IMR-90 (cell line): ENCODE results near the gene HGD. TPM values are rescaled to one million over a fixed set of nuclear protein-coding genes. Genes with fewer than 3 reads are reported as not detected.

Experiments
- ATAC-seq: fragments of 200-7000 bp; cut with Tn5 transposase; 2 replicates; pipeline ENCODE4 v1.9.1; 2020; ENCODE audit warnings: low read depth, mild to moderate bottlenecking, moderate library complexity
- BruUV-seq: library from RNA; stranded (reverse); fragments of 400-500 nt; replicated peaks from 2 replicates; lab custom pipeline; 2021; lab: Mats Ljungman, UMichigan
- CTCF ChIA-PET: fragments of 300-600 bp; formaldehyde crosslinking; extraction: SDS; loops from one replicate; lab custom pipeline; 2021; ENCODE audit warnings: antibody characterized with exemption; lab: Yijun Ruan, JAX
- POLR2A ChIA-PET: fragments of 300-600 bp; sonication (Branson Sonifier 250); formaldehyde crosslinking; loops from one replicate; lab custom pipeline; 2022; ENCODE audit warnings: antibody characterized with exemption; ENCODE audit not compliant: unreplicated experiment; lab: Charles Lee
- DNase-seq: peaks from one replicate; pipeline ENCODE4 v3.0.0; 2013
- H2AFZ ChIP-seq: replicated peaks from 2 replicates; pipeline ENCODE3; 2013; ENCODE audit warnings: low read length, mild to moderate bottlenecking; ENCODE audit not compliant: poor library complexity
- H2AK5ac ChIP-seq: 2 replicates; pipeline ENCODE4 v1.6.1; 2013; ENCODE audit warnings: low read depth, low read length, inconsistent platforms
- H2AK9ac ChIP-seq: replicated peaks from 2 replicates; pipeline ENCODE3; 2013; ENCODE audit warnings: mild to moderate bottlenecking, low read depth, low read length, moderate library complexity; ENCODE audit not compliant: poor library complexity
- H2BK120ac ChIP-seq: 2 replicates; pipeline ENCODE4 v1.6.1; 2013; ENCODE audit warnings: low read depth, low read length, inconsistent platforms
- H2BK15ac ChIP-seq: 3 replicates; pipeline ENCODE4 v1.6.1; 2013; ENCODE audit warnings: low read depth, low read length, inconsistent platforms
- H2BK20ac ChIP-seq: 2 replicates; pipeline ENCODE4 v1.6.1; 2013; ENCODE audit warnings: low read depth, mild to moderate bottlenecking, inconsistent platforms, low read length, moderate library complexity
- H2BK5ac ChIP-seq: 2 replicates; pipeline ENCODE4 v1.6.1; 2013; ENCODE audit warnings: mild to moderate bottlenecking, low read depth, low read length, inconsistent platforms; ENCODE audit not compliant: poor library complexity, severe bottlenecking
- H3K14ac ChIP-seq: replicated peaks from 2 replicates; pipeline ENCODE4 v1.6.1; 2013; ENCODE audit warnings: low read depth, low read length, inconsistent platforms
- H3K18ac ChIP-seq: 2 replicates; pipeline ENCODE4 v1.6.1; 2013; ENCODE audit warnings: low read depth, low read length, control low read depth
- H3K23ac ChIP-seq: 2 replicates; pipeline ENCODE4 v1.6.1; 2013; ENCODE audit warnings: low read depth, low read length, inconsistent platforms
- H3K27ac ChIP-seq: 2 replicates; pipeline ENCODE4 v1.5.1; 2013; ENCODE audit warnings: mild to moderate bottlenecking, control low read depth, low read length; ENCODE audit not compliant: insufficient read depth
- H3K27me3 ChIP-seq: 2 replicates; pipeline ENCODE4 v1.6.1; 2013; ENCODE audit warnings: low read length; ENCODE audit not compliant: control insufficient read depth, insufficient read depth
- H3K36me3 ChIP-seq: 2 replicates; pipeline ENCODE4 v1.6.1; 2013; ENCODE audit warnings: low read length, mixed read lengths; ENCODE audit not compliant: control insufficient read depth, insufficient read depth
- H3K4ac ChIP-seq: 2 replicates; pipeline ENCODE4 v1.6.1; 2013; ENCODE audit warnings: low read depth, low read length, inconsistent platforms
- H3K4me1 ChIP-seq: 2 replicates; pipeline ENCODE4 v1.6.1; 2013; ENCODE audit warnings: low read length, mixed read lengths; ENCODE audit not compliant: control insufficient read depth, insufficient read depth
- H3K4me2 ChIP-seq: 2 replicates; pipeline ENCODE4 v1.6.1; 2013; ENCODE audit warnings: low read depth, mild to moderate bottlenecking, control low read depth, low read length, moderate library complexity
- H3K4me3 ChIP-seq: 2 replicates; pipeline ENCODE4 v1.5.1; 2013; ENCODE audit warnings: low read depth, mild to moderate bottlenecking, control low read depth, low read length, moderate library complexity; ENCODE audit not compliant: insufficient read depth
- H3K56ac ChIP-seq: 2 replicates; pipeline ENCODE4 v1.6.1; 2013; ENCODE audit warnings: low read length, inconsistent platforms; ENCODE audit not compliant: insufficient read depth; ENCODE audit errors: extremely low read depth
- H3K79me1 ChIP-seq, 2 experiments: 2 replicates each; pipeline ENCODE4 v1.6.1; 2013; ENCODE audit warnings: low read length in 2 of 2, inconsistent platforms in 1 of 2, low read depth in 1 of 2
- H3K9ac ChIP-seq: 2 replicates; pipeline ENCODE4 v1.6.1; 2013; ENCODE audit warnings: low read depth, low read length, control low read depth
- H3K9me1 ChIP-seq: 2 replicates; pipeline ENCODE4 v1.6.1; 2013; ENCODE audit warnings: low read length, inconsistent platforms; ENCODE audit not compliant: insufficient read depth
- H3K9me3 ChIP-seq: 2 replicates; pipeline ENCODE4 v1.6.1; 2013; ENCODE audit warnings: low read length; ENCODE audit not compliant: control insufficient read depth, insufficient read depth
- H4K20me1 ChIP-seq: 2 replicates; pipeline ENCODE4 v1.6.1; 2013; ENCODE audit warnings: low read length, inconsistent platforms; ENCODE audit not compliant: insufficient read depth
- H4K5ac ChIP-seq: 2 replicates; pipeline ENCODE4 v1.6.1; 2013; ENCODE audit warnings: mild to moderate bottlenecking, low read depth, low read length, control low read depth
- H4K8ac ChIP-seq, 2 experiments: 2 replicates each; pipeline ENCODE4 v1.6.1; 2013; ENCODE audit warnings: low read depth in 2 of 2, low read length in 2 of 2, control low read depth in 1 of 2, inconsistent platforms in 1 of 2
- H4K91ac ChIP-seq: 2 replicates; pipeline ENCODE4 v1.6.1; 2013; ENCODE audit warnings: low read depth, low read length, inconsistent platforms; ENCODE audit not compliant: insufficient read depth
- CEBPB ChIP-seq: IDR thresholded peaks from 2 replicates; pipeline ENCODE4 v1.6.1; 2012; ENCODE audit warnings: low read depth, low read length, improper control_type of control experiment
- USF2 ChIP-seq: fragments of 150-350 bp; IDR thresholded peaks from 2 replicates; pipeline ENCODE4 v1.6.1; 2017; ENCODE audit warnings: mild to moderate bottlenecking, antibody characterized with exemption, low read length, low read depth
- WGBS, 2 experiments: methylation state at CpG; one replicate each; pipeline versions ENCODE4 v1.1.5 to v1.1.7; 2013; ENCODE audit warnings: missing lambda C conversion rate in 2 of 2; ENCODE audit not compliant: insufficient read length in 1 of 2; ENCODE audit errors: extremely low coverage in 2 of 2; 5-methylcytosine and 5-hydroxymethylcytosine counted together
- dilution Hi-C: fragments of 300-500 bp; cut with HindIII; formaldehyde crosslinking; loops from one replicate; pipeline ENCODE4 v1.14.3; 2018; ENCODE audit warnings: low sequenced_read_pairs; ENCODE audit not compliant: unreplicated experiment
- in situ Hi-C: fragments of 300-500 bp; cut with MboI; formaldehyde crosslinking; loops from 3 replicates; pipeline ENCODE4 v1.14.3; 2019; ENCODE audit warnings: low sequenced_read_pairs, inconsistent platforms, mixed read lengths
- intact Hi-C: fragments of 100-400 bp; cut with micrococcal nuclease; formaldehyde crosslinking; loops from 2 replicates; pipeline ENCODE4 v1.10.0; 2022
- polyA plus RNA-seq, 3 experiments: library from polyadenylated mRNA; depleted of rRNA; stranded (reverse); fragments of >200 nt; gene quantifications; 2 replicates each; pipeline ENCODE4 v1.2.3, GENCODE V29; 2012; ENCODE audit warnings: low replicate concordance in 1 of 3
- total RNA-seq: library from RNA; depleted of rRNA; stranded (reverse); fragments of >200 nt; gene quantifications from 2 replicates; pipeline ENCODE4 v1.2.3, GENCODE V29; 2012

The HGD gene
- total and polyA plus RNA-seq, 2 of the 4 experiments (the other 2 are of a cell fraction) = 0.14 TPM; not detected in 1

DNA sequence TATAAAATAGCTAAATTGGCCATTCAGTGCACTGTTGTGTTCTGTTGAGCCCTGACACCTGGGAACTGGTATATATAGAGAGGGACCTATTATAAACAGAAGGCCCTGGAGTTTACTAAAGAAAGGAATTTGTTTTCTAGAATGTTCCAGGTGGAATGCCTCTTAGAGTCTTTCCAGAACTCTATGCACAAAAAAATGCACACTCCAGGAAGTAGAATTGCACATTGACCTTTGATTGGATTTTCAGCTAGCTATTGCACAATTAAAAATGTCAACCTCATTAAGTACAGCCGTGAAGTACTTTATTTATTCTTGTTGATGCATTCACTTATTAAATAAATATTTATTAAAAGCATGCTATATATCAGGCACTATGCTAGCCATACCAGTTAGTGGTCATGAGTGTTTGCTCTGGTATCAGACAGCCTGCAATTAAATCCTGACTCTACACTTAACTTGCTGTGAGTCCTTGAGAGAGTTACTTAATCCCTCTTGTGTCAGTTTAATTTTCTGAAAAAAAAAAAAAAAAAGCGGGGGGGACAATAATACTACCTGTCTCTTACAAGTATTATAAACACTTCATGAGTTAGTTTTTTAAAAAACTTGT lies 45.1 kb downstream of the HGD start:
- Histone ChIP-seq H4K5ac (no peak overlapping the region), H3K4ac (no peak overlapping the region), H3K27ac (no peak overlapping the region), H3K4me3 (no peak overlapping the region), H3K36me3 (no peaks in the 10 kb centered on the region), H3K56ac (no peak overlapping the region), H3K23ac (no peak overlapping the region), H3K79me1 (no peaks in the 10 kb centered on the region), H2BK20ac (no peak overlapping the region), H2BK5ac (no peak overlapping the region), H3K9me3 (no peaks in the 10 kb centered on the region), H3K14ac (no peak overlapping the region), H2AK9ac (no peak overlapping the region), H3K4me1 (peaks cover 7% of the 10 kb centered on the region; the same call in 1 of the 2 replicates), H4K20me1 (no peaks in the 10 kb centered on the region), H3K9ac (no peak overlapping the region), H2AK5ac (no peak overlapping the region), H4K8ac (no peak overlapping the region), H2BK15ac (no peak overlapping the region), H3K4me2 (no peak overlapping the region), H3K18ac (peak overlapping the region; percentile 47; the same call in 1 of the 2 replicates), H2BK120ac (no peak overlapping the region), H2AFZ (no peak overlapping the region), H4K91ac (no peak overlapping the region), H3K27me3 (no peaks in the 10 kb centered on the region), H3K9me1 (no peaks in the 10 kb centered on the region)
- WGBS, 2 experiments = no CpG with 5 or more reads among the region's 2 CpGs
- peak; percentile 50 for TF ChIP-seq CEBPB
- no peak for TF ChIP-seq USF2
- dilution Hi-C loops (no loop called here), in situ Hi-C loops (no loop called here), intact Hi-C loops (no loop called here)
- BruUV-seq = no TSS peak
- ATAC-seq (no peak), DNase-seq (no peak)
- POLR2A ChIA-PET = no interaction called here
- CTCF ChIA-PET = no interaction called here
